ACC112 (cell line): ENCODE results near the gene MASP2.
"Not testable (repeated sequence)": the region's sequence is repeated elsewhere in the genome, so short reads cannot be mapped to it uniquely, and the experiment has no call there.

Source experiments
- H2AFZ ChIP-seq: fragments of 200-600 bp; sonication (generic); one replicate; pipeline ENCODE4 v1.6.0; 2017; ENCODE audit warnings: antibody characterized with exemption, low read length; ENCODE audit not compliant: unreplicated experiment
- H3K27ac ChIP-seq: fragments of 200-600 bp; sonication (generic); 2 replicates; pipeline ENCODE4 v1.5.1; 2014; ENCODE audit warnings: low read depth, mild to moderate bottlenecking, antibody characterized with exemption, low read length, moderate library complexity
- H3K27me3 ChIP-seq: fragments of 200-600 bp; sonication (generic); 2 replicates; pipeline ENCODE4 v1.6.1; 2014; ENCODE audit warnings: mild to moderate bottlenecking, antibody characterized with exemption, low read length, moderate library complexity, mixed read lengths; ENCODE audit not compliant: insufficient read depth
- H3K36me3 ChIP-seq: fragments of 200-600 bp; sonication (generic); 2 replicates; pipeline ENCODE4 v1.6.1; 2016; ENCODE audit warnings: mild to moderate bottlenecking, antibody characterized with exemption, low read length, moderate library complexity, mixed read lengths; ENCODE audit not compliant: insufficient read depth
- H3K4me1 ChIP-seq: fragments of 200-600 bp; sonication (generic); one replicate; pipeline ENCODE4 v1.6.1; 2016; ENCODE audit warnings: low read length, mixed read lengths; ENCODE audit not compliant: insufficient read depth, unreplicated experiment, control insufficient read depth
- H3K4me3 ChIP-seq: fragments of 200-600 bp; sonication (generic); 2 replicates; pipeline ENCODE4 v1.5.1; 2014; ENCODE audit warnings: mild to moderate bottlenecking, low read depth, low read length
- H3K79me2 ChIP-seq: fragments of 200-600 bp; sonication (generic); one replicate; pipeline ENCODE4 v1.6.0; 2016; ENCODE audit warnings: low read length; ENCODE audit not compliant: control insufficient read depth, unreplicated experiment, insufficient read depth

MASP2 gene

GRCh38 chr1:11037019-11037739 lies 9.9 kb downstream of the MASP2 start:
- H3K27ac ChIP-seq, result not testable (repeated sequence)

GRCh38 chr1:11031624-11032262 lies 15.3 kb downstream of the MASP2 start:
- Histone ChIP-seq H3K36me3 (0 out of 2 replicates have a peak, but pooled peaks cover 4% of the 10 kb centered on the region), H2AFZ (no peak overlapping the region), H3K4me1 (no peaks in the 10 kb centered on the region), H3K27ac (no peak overlapping the region), H3K27me3 (no peaks in the 10 kb centered on the region), H3K79me2 (no peaks in the 10 kb centered on the region), H3K4me3 (no peak overlapping the region)

More at GRCh38 chr1:11037019-11037739, 9.9 kb downstream of the MASP2 start:
- not testable (repeated sequence) for H3K79me2 ChIP-seq, H3K4me1 ChIP-seq, H2AFZ ChIP-seq, H3K36me3 ChIP-seq, H3K4me3 ChIP-seq
- peaks cover 21% of the 10 kb centered on the region for H3K27me3 ChIP-seq

- Histone ChIP-seq H3K36me3 (0 out of 2 replicates have a peak, but pooled peaks cover 4% of the 10 kb centered on the region), H3K27ac (no peak overlapping the region), H3K27me3 (no peaks in the 10 kb centered on the region), H3K4me1 (no peaks in the 10 kb centered on the region), H2AFZ (no peak overlapping the region), H3K4me3 (no peak overlapping the region), H3K79me2 (no peaks in the 10 kb centered on the region)
These were observed 16.2 kb downstream of the MASP2 start for GRCh38 chr1:11030865-11031264.

GRCh38 chr1:11028018-11028417 lies 19.0 kb downstream of the MASP2 start:
- Histone ChIP-seq H2AFZ (no peak overlapping the region), H3K4me3 (no peak overlapping the region), H3K27me3 (no peaks in the 10 kb centered on the region), H3K4me1 (no peaks in the 10 kb centered on the region), H3K27ac (no peak overlapping the region), H3K36me3 (peaks cover 18% of the 10 kb centered on the region), H3K79me2 (no peaks in the 10 kb centered on the region)

GRCh38 chr1:11027316-11027715 lies 19.7 kb downstream of the MASP2 start:
- Histone ChIP-seq H3K79me2 (no peaks in the 10 kb centered on the region), H3K4me1 (no peaks in the 10 kb centered on the region), H3K27me3 (no peaks in the 10 kb centered on the region), H3K4me3 (no peak overlapping the region), H3K27ac (no peak overlapping the region), H3K36me3 (peaks cover 21% of the 10 kb centered on the region), H2AFZ (no peak overlapping the region)

- no peak overlapping the region for H2AFZ ChIP-seq
- no peak overlapping the region for H3K27ac ChIP-seq
- peaks cover 25% of the 10 kb centered on the region for H3K36me3 ChIP-seq
- no peaks in the 10 kb centered on the region for H3K4me1 ChIP-seq
- H3K79me2 ChIP-seq, result no peaks in the 10 kb centered on the region
- H3K4me3 ChIP-seq, result no peak overlapping the region
- H3K27me3 ChIP-seq, result no peaks in the 10 kb centered on the region
These were observed 20.1 kb downstream of the MASP2 start for GRCh38 chr1:11026903-11027302.

GRCh38 chr1:11026052-11026451 lies 21.0 kb downstream of the MASP2 start:
- no peaks in the 10 kb centered on the region for H3K27me3 ChIP-seq
- no peaks in the 10 kb centered on the region for H3K4me1 ChIP-seq
- peaks cover 3% of the 10 kb centered on the region for H3K79me2 ChIP-seq
- no peak overlapping the region for H2AFZ ChIP-seq
- peaks cover 31% of the 10 kb centered on the region for H3K36me3 ChIP-seq
- no peak overlapping the region for H3K4me3 ChIP-seq
- no peak overlapping the region for H3K27ac ChIP-seq

- Histone ChIP-seq H3K27ac (no peak overlapping the region), H3K79me2 (peaks cover 3% of the 10 kb centered on the region), H3K36me3 (peaks cover 31% of the 10 kb centered on the region), H3K4me3 (no peak overlapping the region), H2AFZ (no peak overlapping the region), H3K4me1 (no peaks in the 10 kb centered on the region), H3K27me3 (no peaks in the 10 kb centered on the region)
These were observed 21.4 kb downstream of the MASP2 start for GRCh38 chr1:11025618-11026017.

GRCh38 chr1:11024874-11025203 lies 22.2 kb downstream of the MASP2 start:
- Histone ChIP-seq H3K27ac (no peak overlapping the region), H3K79me2 (peaks cover 8% of the 10 kb centered on the region), H3K27me3 (no peaks in the 10 kb centered on the region), H2AFZ (no peak overlapping the region), H3K36me3 (peaks cover 36% of the 10 kb centered on the region), H3K4me1 (no peaks in the 10 kb centered on the region), H3K4me3 (no peak overlapping the region)

GRCh38 chr1:11024154-11024873 lies 22.7 kb downstream of the MASP2 start:
- no peak overlapping the region for H2AFZ ChIP-seq
- peaks cover 36% of the 10 kb centered on the region for H3K36me3 ChIP-seq
- no peaks in the 10 kb centered on the region for H3K27me3 ChIP-seq
- peaks cover 9% of the 10 kb centered on the region for H3K79me2 ChIP-seq
- H3K27ac ChIP-seq, result no peak overlapping the region
- H3K4me1 ChIP-seq, result no peaks in the 10 kb centered on the region
- H3K4me3 ChIP-seq, result no peak overlapping the region
